K562 (cell line): ENCODE results near the gene NUCB2. TPM values are rescaled to one million over a fixed set of nuclear protein-coding genes. Genes with fewer than 3 reads are reported as not detected.

ENCODE experiments used
- CHCHD3 ChIP-seq: fragments of 250-450 bp; sonication (Bioruptor Pico); IDR thresholded peaks from 2 replicates; pipeline ENCODE4 v2.1.2; 2022; ENCODE audit warnings: mild to moderate bottlenecking
- E2F8 ChIP-seq: fragments of 450-650 bp; IDR thresholded peaks from 2 replicates; pipeline ENCODE4 v1.7.1; 2018; ENCODE audit warnings: mild to moderate bottlenecking, low read depth; ENCODE audit not compliant: partially characterized antibody
- EGR1 ChIP-seq: fragments of 450-650 bp; conservative IDR thresholded peaks from 2 replicates; pipeline ENCODE4 v1.6.1; 2017; ENCODE audit warnings: mild to moderate bottlenecking
- GABPB1 ChIP-seq: sonication (generic); formaldehyde crosslinking; IDR thresholded peaks from 2 replicates; pipeline ENCODE4 v1.8.0; 2022; ENCODE audit warnings: mild to moderate bottlenecking, missing genetic modification reagents
- GATA2 ChIP-seq: sonication (generic); formaldehyde crosslinking; IDR thresholded peaks from 2 replicates; pipeline ENCODE4 v1.4.0; 2020; ENCODE audit warnings: mild to moderate bottlenecking, missing genetic modification reagents
- HDAC3 ChIP-seq: fragments of 450-650 bp; IDR thresholded peaks from 2 replicates; pipeline ENCODE4 v1.6.1; 2018; ENCODE audit warnings: borderline replicate concordance, mild to moderate bottlenecking, moderate library complexity; ENCODE audit not compliant: partially characterized antibody
- HOXB6 ChIP-seq: fragments of 250-450 bp; sonication (Bioruptor Pico); IDR thresholded peaks from 2 replicates; pipeline ENCODE4 v1.5.1; 2022; ENCODE audit warnings: mild to moderate bottlenecking, borderline replicate concordance
- KDM5B ChIP-seq: fragments of 200-600 bp; sonication (generic); IDR thresholded peaks from 2 replicates; pipeline ENCODE4 v1.6.1; 2012; ENCODE audit warnings: low read depth, mild to moderate bottlenecking, moderate library complexity, low read length, control low read depth, inconsistent platforms; ENCODE audit not compliant: insufficient replicate concordance
- MCM3 ChIP-seq: fragments of 450-650 bp; IDR thresholded peaks from 2 replicates; pipeline ENCODE4 v1.6.1; 2016
- SIN3B ChIP-seq: fragments of 450-650 bp; IDR thresholded peaks from 2 replicates; pipeline ENCODE4 v1.6.1; 2017; ENCODE audit warnings: low read depth, mild to moderate bottlenecking, moderate library complexity
- SUPT5H ChIP-seq: fragments of 450-650 bp; IDR thresholded peaks from 2 replicates; pipeline ENCODE4 v1.6.1; 2016
- TCF7L2 ChIP-seq: fragments of 150-350 bp; IDR thresholded peaks from 2 replicates; pipeline ENCODE4 v1.6.1; 2016; ENCODE audit warnings: low read depth, mild to moderate bottlenecking, low read length, moderate library complexity
- TFE3 ChIP-seq: fragments of 450-650 bp; formaldehyde crosslinking; IDR thresholded peaks from 2 replicates; pipeline ENCODE4 v1.4.0; 2020; ENCODE audit warnings: mild to moderate bottlenecking, mixed read lengths
- ZBTB17 ChIP-seq: fragments of 450-650 bp; formaldehyde crosslinking; IDR thresholded peaks from 2 replicates; pipeline ENCODE4 v1.4.0; 2020; ENCODE audit warnings: mild to moderate bottlenecking
- ZKSCAN3 ChIP-seq: fragments of 250-450 bp; sonication (Bioruptor Pico); IDR thresholded peaks from 2 replicates; pipeline ENCODE4 v1.4.0; 2020
- ZKSCAN8 ChIP-seq: fragments of 200-800 bp; sonication (Bioruptor generic); IDR thresholded peaks from 2 replicates; pipeline ENCODE4 v1.6.1; 2016; ENCODE audit warnings: missing genetic modification characterization, missing compliant biosample characterization
- ZNF586 ChIP-seq: fragments of 450-650 bp; formaldehyde crosslinking; conservative IDR thresholded peaks from 2 replicates; pipeline ENCODE4 v1.4.0; 2020; ENCODE audit warnings: mild to moderate bottlenecking, moderate library complexity
- ZNF695 ChIP-seq: fragments of 450-650 bp; formaldehyde crosslinking; IDR thresholded peaks from 2 replicates; pipeline ENCODE4 v1.4.0; 2020; ENCODE audit warnings: mild to moderate bottlenecking, moderate library complexity
- ZNF79 ChIP-seq: fragments of 250-450 bp; sonication (Bioruptor Pico); IDR thresholded peaks from 2 replicates; pipeline ENCODE4 v1.4.0; 2020; ENCODE audit warnings: low read depth, mild to moderate bottlenecking, moderate library complexity
- polyA plus RNA-seq, 8 experiments: library from polyadenylated mRNA; depleted of rRNA in 4 of 8; stranded (reverse) in 5 of 8; unstranded in 3 of 8; fragments of >200 nt; fragmentation: Nextera tagmentation in 2 of 8; fragmentation: Illumina TruSeq in 1 of 8; extraction: Ambion mirVana in 2 of 8; extraction: Trizol in 1 of 8; gene quantifications; 2 replicates each; pipeline versions ENCODE4 v1.2.1 to v1.2.3, GENCODE V29; 2011 to 2014; ENCODE audit warnings: inconsistent platforms in 1 of 8, missing spikeins in 1 of 8
- total RNA-seq, 7 experiments: library from RNA; depleted of rRNA in 6 of 7; stranded (reverse); fragments of >200 nt in 6 of 7; fragmentation: Illumina TruSeq in 2 of 7; extraction: Trizol in 2 of 7; gene quantifications; 2 replicates each; pipeline versions ENCODE4 v1.2.1 to v1.2.3, GENCODE V29; 2011 to 2021; ENCODE audit warnings: low replicate concordance in 1 of 7
- TF ChIP-seq, protein P1 (sequence below): fragments of 150-350 bp; conservative IDR thresholded peaks from 2 replicates; pipeline ENCODE4 v1.6.1; 2014; ENCODE audit warnings: low read length
- TF ChIP-seq, protein P2 (sequence below): fragments of 450-650 bp; formaldehyde crosslinking; conservative IDR thresholded peaks from 2 replicates; pipeline ENCODE4 v1.4.0; 2022; ENCODE audit warnings: mild to moderate bottlenecking, missing genetic modification characterization

NUCB2 gene
- total and polyA plus RNA-seq, 9 of the 15 experiments (the other 6 are each of a cell fraction or from before 2014, with no cell fraction given), result 54.0 to 108 (median 84.6) TPM

GRCh38 chr11:17352950-17353820 is 76.6 kb downstream of the NUCB2 start (continued):
- no peak for TF ChIP-seq ZNF695 (CRISPR knock-in tag)
- TF ChIP-seq EGR1, result peak; percentile 85
- TF ChIP-seq, protein P1, sequence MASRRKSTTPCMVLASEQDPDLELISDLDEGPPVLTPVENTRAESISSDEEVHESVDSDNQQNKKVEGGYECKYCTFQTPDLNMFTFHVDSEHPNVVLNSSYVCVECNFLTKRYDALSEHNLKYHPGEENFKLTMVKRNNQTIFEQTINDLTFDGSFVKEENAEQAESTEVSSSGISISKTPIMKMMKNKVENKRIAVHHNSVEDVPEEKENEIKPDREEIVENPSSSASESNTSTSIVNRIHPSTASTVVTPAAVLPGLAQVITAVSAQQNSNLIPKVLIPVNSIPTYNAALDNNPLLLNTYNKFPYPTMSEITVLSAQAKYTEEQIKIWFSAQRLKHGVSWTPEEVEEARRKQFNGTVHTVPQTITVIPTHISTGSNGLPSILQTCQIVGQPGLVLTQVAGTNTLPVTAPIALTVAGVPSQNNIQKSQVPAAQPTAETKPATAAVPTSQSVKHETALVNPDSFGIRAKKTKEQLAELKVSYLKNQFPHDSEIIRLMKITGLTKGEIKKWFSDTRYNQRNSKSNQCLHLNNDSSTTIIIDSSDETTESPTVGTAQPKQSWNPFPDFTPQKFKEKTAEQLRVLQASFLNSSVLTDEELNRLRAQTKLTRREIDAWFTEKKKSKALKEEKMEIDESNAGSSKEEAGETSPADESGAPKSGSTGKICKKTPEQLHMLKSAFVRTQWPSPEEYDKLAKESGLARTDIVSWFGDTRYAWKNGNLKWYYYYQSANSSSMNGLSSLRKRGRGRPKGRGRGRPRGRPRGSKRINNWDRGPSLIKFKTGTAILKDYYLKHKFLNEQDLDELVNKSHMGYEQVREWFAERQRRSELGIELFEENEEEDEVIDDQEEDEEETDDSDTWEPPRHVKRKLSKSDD, result 0 out of 2 replicates have a peak, but pooled peaks have one; percentile 29
- TF ChIP-seq TFE3, result no peak
- TF ChIP-seq E2F8, result peak; percentile 42
- no peak for TF ChIP-seq TCF7L2
- no peak for TF ChIP-seq HOXB6 (CRISPR knock-in tag)
- TF ChIP-seq ZBTB17 (CRISPR knock-in tag), result no peak
- no peak for TF ChIP-seq ZNF79 (CRISPR knock-in tag)
- peak; percentile 26; the same call in 1 of the 2 replicates for TF ChIP-seq SIN3B
- peak; percentile 75 for TF ChIP-seq GABPB1 (CRISPR knock-in tag)
- TF ChIP-seq ZKSCAN8 (CRISPR knock-in tag), result no peak
- no peak for TF ChIP-seq CHCHD3 (CRISPR knock-in tag)
- no peak for TF ChIP-seq ZNF586
- TF ChIP-seq, protein P2, sequence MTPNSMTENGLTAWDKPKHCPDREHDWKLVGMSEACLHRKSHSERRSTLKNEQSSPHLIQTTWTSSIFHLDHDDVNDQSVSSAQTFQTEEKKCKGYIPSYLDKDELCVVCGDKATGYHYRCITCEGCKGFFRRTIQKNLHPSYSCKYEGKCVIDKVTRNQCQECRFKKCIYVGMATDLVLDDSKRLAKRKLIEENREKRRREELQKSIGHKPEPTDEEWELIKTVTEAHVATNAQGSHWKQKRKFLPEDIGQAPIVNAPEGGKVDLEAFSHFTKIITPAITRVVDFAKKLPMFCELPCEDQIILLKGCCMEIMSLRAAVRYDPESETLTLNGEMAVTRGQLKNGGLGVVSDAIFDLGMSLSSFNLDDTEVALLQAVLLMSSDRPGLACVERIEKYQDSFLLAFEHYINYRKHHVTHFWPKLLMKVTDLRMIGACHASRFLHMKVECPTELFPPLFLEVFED (CRISPR knock-in tag), result no peak
- TF ChIP-seq KDM5B, result peak; percentile 73
- no peak for TF ChIP-seq GATA2
- peak; percentile 58 for TF ChIP-seq HDAC3
- no peak for TF ChIP-seq MCM3
- no peak for TF ChIP-seq ZKSCAN3 (CRISPR knock-in tag)
- TF ChIP-seq SUPT5H, result peak; percentile 84
